GM19468 (cell line): ENCODE results near the gene SETBP1.

Experiments used
- ATAC-seq: cut with Tn5 transposase; IDR thresholded peaks from one replicate; pipeline ENCODE4 v1.9.1; 2021; ENCODE audit warnings: mild to moderate bottlenecking, moderate library complexity, moderate number of reproducible peaks; ENCODE audit not compliant: unreplicated experiment; ENCODE audit errors: extremely low read depth

SETBP1 gene

GRCh38 chr18:44855681-44856080, 175.0 kb downstream of the SETBP1 start:
- ATAC-seq: no peak

DNA sequence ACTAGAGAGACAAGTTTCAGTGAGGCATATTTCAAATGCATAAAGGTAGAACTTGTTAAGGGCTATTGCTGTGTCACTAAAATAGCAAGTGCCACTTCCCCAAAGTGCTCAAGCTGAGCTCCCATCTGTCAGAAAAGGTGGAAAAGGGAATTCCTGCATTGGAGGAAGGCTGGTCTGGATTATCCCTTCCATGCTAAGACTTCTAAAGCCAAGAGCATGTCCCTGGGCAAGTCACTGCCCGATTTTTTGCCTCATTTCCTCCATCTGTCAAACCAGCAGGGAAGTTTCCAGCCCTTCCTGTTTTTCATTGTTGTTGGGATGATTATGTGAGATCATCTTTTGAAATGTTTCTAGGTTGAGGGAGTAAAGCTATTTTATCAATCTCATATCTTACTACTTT, 175.5 kb downstream of the SETBP1 start:
- ATAC-seq: no peak

GRCh38 chr18:44857081-44857480, 176.4 kb downstream of the SETBP1 start:
- no peak for ATAC-seq

GRCh38 chr18:44857744-44858491, 177.2 kb downstream of the SETBP1 start:
- no peak for ATAC-seq

- ATAC-seq: no peak
These were observed 178.6 kb downstream of the SETBP1 start for GRCh38 chr18:44859263-44859662.

- no peak for ATAC-seq
These were observed 179.2 kb downstream of the SETBP1 start for GRCh38 chr18:44859751-44860439.

GRCh38 chr18:44862112-44862511, 181.4 kb downstream of the SETBP1 start:
- ATAC-seq: no peak

- ATAC-seq: no peak
These were observed 185.4 kb downstream of the SETBP1 start for GRCh38 chr18:44866103-44866502.

DNA sequence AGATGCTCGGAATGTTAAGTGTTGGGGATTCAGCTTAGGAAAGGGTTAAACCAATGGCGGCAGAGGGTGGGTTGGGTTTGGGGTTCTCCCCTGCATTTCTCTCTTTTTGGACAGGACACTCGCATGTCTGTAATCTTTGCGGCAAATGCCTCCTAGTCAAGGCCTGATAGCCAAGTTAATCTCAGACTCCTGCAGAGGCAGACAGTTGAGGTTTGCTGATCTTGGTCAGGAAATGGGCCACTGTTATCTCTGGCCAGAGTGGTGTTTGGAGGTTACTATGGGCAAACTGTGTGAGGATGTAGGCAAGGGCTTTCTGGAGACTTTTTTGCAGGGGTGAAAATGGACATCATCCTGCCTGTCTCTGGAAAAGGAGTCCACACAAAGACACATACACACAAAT, 188.8 kb downstream of the SETBP1 start:
- ATAC-seq: no peak

- ATAC-seq: no peak
These were observed 190.2 kb downstream of the SETBP1 start for GRCh38 chr18:44870631-44871502.

- ATAC-seq: peak; percentile 14
These were observed 191.1 kb downstream of the SETBP1 start for GRCh38 chr18:44871771-44872170.

GRCh38 chr18:44876024-44876423, 195.3 kb downstream of the SETBP1 start:
- ATAC-seq: no peak

DNA sequence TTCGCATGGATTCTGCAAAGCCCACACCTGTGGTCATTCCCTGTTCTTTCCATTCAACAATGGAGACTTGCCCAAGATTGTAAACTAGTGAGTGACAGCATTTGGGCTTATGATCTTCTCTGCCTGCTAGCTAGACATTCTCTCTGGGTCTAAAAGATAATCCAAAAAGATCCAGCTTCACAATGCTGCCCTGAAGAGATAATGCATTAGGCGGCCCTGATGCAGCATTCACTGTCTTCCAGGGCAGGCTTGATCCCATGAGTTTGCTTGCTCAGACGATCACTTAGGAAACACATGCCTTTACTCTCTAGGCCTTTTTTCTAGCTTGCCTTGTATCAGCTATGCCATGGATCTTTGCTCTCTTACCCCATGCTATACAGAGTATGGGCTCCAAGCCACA, 196.1 kb downstream of the SETBP1 start:
- no peak for ATAC-seq

- ATAC-seq: no peak
These were observed 197.6 kb downstream of the SETBP1 start for GRCh38 chr18:44878335-44878734.

- ATAC-seq: no peak
These were observed 199.5 kb downstream of the SETBP1 start for GRCh38 chr18:44880170-44880569.

GRCh38 chr18:44881461-44882162, 200.9 kb downstream of the SETBP1 start:
- no peak for ATAC-seq

- ATAC-seq: no peak
These were observed 201.6 kb downstream of the SETBP1 start for GRCh38 chr18:44882163-44882868.

DNA sequence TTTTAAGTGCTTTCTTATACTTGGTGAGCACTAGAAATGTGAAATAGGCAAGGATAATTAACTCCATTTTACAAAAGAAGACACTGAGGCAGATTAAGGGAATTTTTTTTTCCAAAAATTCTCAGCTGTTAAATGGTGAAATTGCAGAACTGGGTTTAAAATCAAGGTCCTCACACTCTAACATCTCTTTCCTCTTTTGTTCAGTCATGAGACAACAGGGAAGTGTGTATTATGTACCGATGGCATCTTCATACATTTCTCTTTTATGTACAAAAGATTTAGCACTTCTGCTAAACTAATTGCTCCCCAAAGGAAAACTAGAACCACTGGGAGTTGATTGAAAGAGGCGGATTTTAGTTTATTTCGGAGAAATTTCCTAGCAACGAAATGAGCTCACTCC, 203.0 kb downstream of the SETBP1 start:
- ATAC-seq: no peak

GRCh38 chr18:44884431-44884830, 203.7 kb downstream of the SETBP1 start:
- ATAC-seq: no peak

DNA sequence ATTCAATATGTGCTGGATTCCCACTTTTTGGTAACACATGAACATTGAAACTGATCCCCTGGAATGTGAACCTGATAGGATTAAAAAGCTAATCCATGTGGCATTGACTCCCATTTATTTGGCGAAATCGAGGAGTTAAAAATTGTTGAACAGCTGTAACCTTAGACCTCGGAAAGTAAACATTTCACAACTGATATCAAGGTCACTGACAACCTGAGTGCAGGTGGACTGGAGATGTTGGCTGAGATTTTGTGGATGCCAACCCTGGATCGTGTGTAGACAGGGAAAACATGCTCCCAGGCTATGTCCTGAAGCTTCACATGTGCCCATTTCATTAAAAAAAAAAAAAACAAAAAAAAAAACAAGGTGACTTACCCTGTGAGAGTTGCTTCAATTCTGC, 204.8 kb downstream of the SETBP1 start:
- ATAC-seq: no peak
